GM23248 (cell line): Measurements from ENCODE around the gene MTCL1. TPM values are rescaled to one million over a fixed set of nuclear protein-coding genes. Genes with fewer than 3 reads are reported as not detected.
A peak's percentile ranks its signal among the peaks of the same experiment; 100 is the strongest.

Source experiments
- DNase-seq: peaks from one replicate; pipeline ENCODE4 v3.0.0-alpha.2; 2015
- H2AFZ ChIP-seq: fragments of 200-600 bp; sonication (generic); 2 replicates; pipeline ENCODE4 v1.6.1; 2016; ENCODE audit warnings: antibody characterized with exemption
- H3F3A ChIP-seq: fragments of 200-600 bp; sonication (generic); 2 replicates; pipeline ENCODE4 v1.6.1; 2016; ENCODE audit warnings: mild to moderate bottlenecking, antibody characterized with exemption, mixed run types; ENCODE audit not compliant: insufficient read depth
- H3K27ac ChIP-seq: fragments of 200-600 bp; sonication (generic); 2 replicates; pipeline ENCODE4 v1.5.1; 2016; ENCODE audit warnings: mild to moderate bottlenecking
- H3K27me3 ChIP-seq: fragments of 200-600 bp; sonication (generic); replicated peaks from 2 replicates; pipeline ENCODE4 v1.6.1; 2016; ENCODE audit warnings: mild to moderate bottlenecking; ENCODE audit not compliant: insufficient read depth
- H3K36me3 ChIP-seq: fragments of 200-600 bp; sonication (generic); 2 replicates; pipeline ENCODE4 v1.6.1; 2016; ENCODE audit warnings: low read depth, mild to moderate bottlenecking
- H3K4me1 ChIP-seq: fragments of 200-600 bp; sonication (generic); 2 replicates; pipeline ENCODE4 v1.6.1; 2016; ENCODE audit warnings: mild to moderate bottlenecking; ENCODE audit not compliant: insufficient read depth
- H3K4me2 ChIP-seq: fragments of 200-600 bp; sonication (generic); one replicate; pipeline ENCODE4 v1.6.1; 2016; ENCODE audit warnings: mild to moderate bottlenecking; ENCODE audit not compliant: unreplicated experiment
- H3K4me3 ChIP-seq: fragments of 200-600 bp; sonication (generic); 2 replicates; pipeline ENCODE4 v1.5.1; 2016; ENCODE audit warnings: mild to moderate bottlenecking
- H3K79me2 ChIP-seq: fragments of 200-600 bp; sonication (generic); 2 replicates; pipeline ENCODE4 v1.6.1; 2016; ENCODE audit warnings: mild to moderate bottlenecking; ENCODE audit not compliant: insufficient read depth
- H3K9ac ChIP-seq: fragments of 200-600 bp; sonication (generic); 2 replicates; pipeline ENCODE4 v1.6.1; 2016; ENCODE audit warnings: mild to moderate bottlenecking
- H3K9me2 ChIP-seq: fragments of 200-600 bp; sonication (generic); 2 replicates; pipeline ENCODE4 v1.6.1; 2016; ENCODE audit warnings: mixed run types, mild to moderate bottlenecking, moderate library complexity; ENCODE audit not compliant: insufficient read depth
- H3K9me3 ChIP-seq: fragments of 200-600 bp; sonication (generic); one replicate; pipeline ENCODE4 v1.6.1; 2017; ENCODE audit warnings: low read depth
- H4K20me1 ChIP-seq: fragments of 200-600 bp; sonication (generic); 2 replicates; pipeline ENCODE4 v1.6.0; 2016; ENCODE audit not compliant: insufficient read depth
- EZH2 ChIP-seq: fragments of 200-600 bp; sonication (generic); IDR thresholded peaks from 2 replicates; pipeline ENCODE4 v1.6.1; 2018; ENCODE audit warnings: antibody characterized with exemption, mild to moderate bottlenecking; ENCODE audit not compliant: insufficient read depth, poor library complexity, severe bottlenecking
- EZH2phosphoT487 ChIP-seq: fragments of 200-600 bp; sonication (generic); IDR thresholded peaks from 2 replicates; pipeline ENCODE4 v1.6.1; 2018; ENCODE audit warnings: antibody characterized with exemption, moderate library complexity, mild to moderate bottlenecking, low read depth; ENCODE audit not compliant: insufficient read depth
- WGBS, 2 experiments: methylation state at CpG; one replicate each; pipeline ENCODE4 v1.1.6; 2015 to 2017; ENCODE audit warnings: low lambda C conversion rate in 2 of 2, low coverage in 1 of 2; ENCODE audit errors: missing lambda C conversion rate in 2 of 2; 5-methylcytosine and 5-hydroxymethylcytosine counted together
- in situ Hi-C: fragments of 300-500 bp; cut with MboI; formaldehyde crosslinking; loops from 2 replicates; pipeline ENCODE4 v1.15.0; 2020
- polyA plus RNA-seq: library from polyadenylated mRNA; unstranded; fragments of >200 nt; fragmentation: Nextera tagmentation; extraction: Ambion mirVana; gene quantifications from 2 replicates; pipeline ENCODE4 v1.2.1, GENCODE V29; 2016
- small RNA-seq: library from RNA; depleted of rRNA; stranded (forward); fragments of <200 nt; gene quantifications from one replicate; pipeline ENCODE3, GENCODE V24; 2014; ENCODE audit warnings: low read depth, low replicate concordance
- total RNA-seq: library from RNA; depleted of rRNA; stranded (reverse); fragments of >200 nt; shearing (Covaris generic); gene quantifications from 2 replicates; pipeline ENCODE4 v1.2.3, GENCODE V29; 2014; rRNA removed

The MTCL1 gene
- total and polyA plus RNA-seq, 2 experiments from 2014 or later, result 10.3 to 36.9 TPM

DNA sequence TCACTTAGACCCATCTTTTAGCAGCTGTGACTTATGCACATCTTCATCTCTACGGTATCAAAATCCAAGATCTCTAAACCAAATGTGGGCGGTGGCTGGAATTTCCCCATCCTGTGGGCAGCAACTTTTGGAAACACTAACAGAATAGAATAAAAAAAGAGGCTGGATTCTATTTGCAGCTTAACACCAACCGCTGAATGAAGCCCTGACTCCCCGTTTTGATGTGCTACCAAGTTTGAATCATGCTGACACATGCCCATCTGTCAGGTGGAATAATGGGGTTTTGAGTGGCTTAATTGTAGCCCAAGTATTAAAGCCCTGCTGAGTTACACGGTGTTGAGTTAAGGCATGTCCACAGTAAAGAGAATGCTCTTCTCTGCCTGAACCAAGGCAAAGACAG lies 165.2 kb downstream of the MTCL1 start:
- no peak overlapping the region for H3K9ac ChIP-seq
- H3K27ac ChIP-seq, result no peak overlapping the region
- peak; percentile 51 for DNase-seq
- H4K20me1 ChIP-seq, result no peaks in the 10 kb centered on the region
- H3F3A ChIP-seq, result peaks cover 18% of the 10 kb centered on the region; the same call in 1 of the 2 replicates
- no peak overlapping the region for H2AFZ ChIP-seq
- H3K79me2 ChIP-seq, result no peaks in the 10 kb centered on the region
- in situ Hi-C loops, result no loop called here
- TF ChIP-seq EZH2 (no peak), EZH2phosphoT487 (no peak)
- no peak overlapping the region for H3K4me2 ChIP-seq
- H3K36me3 ChIP-seq, result no peaks in the 10 kb centered on the region
- peaks cover 19% of the 10 kb centered on the region for H3K4me1 ChIP-seq
- no peaks in the 10 kb centered on the region for H3K9me2 ChIP-seq
- no peaks in the 10 kb centered on the region for H3K9me3 ChIP-seq
- 45 to 53% methylated on average over 5 of the region's 5 CpGs for WGBS, 2 experiments
- H3K27me3 ChIP-seq, result no peaks in the 10 kb centered on the region
- no peak overlapping the region for H3K4me3 ChIP-seq

DNA sequence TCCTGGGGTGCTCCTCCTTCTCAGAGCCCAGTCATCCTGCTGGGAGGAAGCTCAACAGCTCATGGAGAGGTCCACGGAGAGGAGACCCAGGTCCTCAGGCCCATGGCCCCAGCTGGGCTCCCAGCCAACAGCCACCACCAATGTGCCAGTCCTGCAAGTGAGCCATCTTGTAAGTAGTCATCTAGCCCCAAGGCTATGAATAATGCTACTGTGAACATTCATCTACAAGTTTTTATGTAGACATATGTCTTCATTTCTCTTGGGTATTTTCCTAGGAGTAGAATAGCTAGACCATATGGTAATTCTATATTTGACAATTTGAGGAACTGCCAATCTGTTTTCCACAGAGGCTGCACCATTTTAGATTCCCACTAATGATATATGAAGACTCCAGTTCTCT lies 166.1 kb downstream of the MTCL1 start:
- H3K36me3 ChIP-seq, result no peaks in the 10 kb centered on the region
- peaks cover 18% of the 10 kb centered on the region; the same call in 1 of the 2 replicates for H3F3A ChIP-seq
- peaks cover 19% of the 10 kb centered on the region for H3K4me1 ChIP-seq
- H3K9me3 ChIP-seq, result no peaks in the 10 kb centered on the region
- WGBS, 2 experiments, result 22 to 27% methylated on average over 1 of the region's 1 CpG
- no peak overlapping the region for H3K4me2 ChIP-seq
- peak; percentile 67 for DNase-seq
- no peaks in the 10 kb centered on the region for H3K9me2 ChIP-seq
- H3K27ac ChIP-seq, result no peak overlapping the region
- TF ChIP-seq EZH2phosphoT487 (no peak), EZH2 (no peak)
- no peaks in the 10 kb centered on the region for H3K79me2 ChIP-seq
- no peaks in the 10 kb centered on the region for H4K20me1 ChIP-seq
- in situ Hi-C loops, result no loop called here
- H3K27me3 ChIP-seq, result no peaks in the 10 kb centered on the region
- H3K9ac ChIP-seq, result no peak overlapping the region
- no peak overlapping the region for H3K4me3 ChIP-seq
- H2AFZ ChIP-seq, result no peak overlapping the region

DNA sequence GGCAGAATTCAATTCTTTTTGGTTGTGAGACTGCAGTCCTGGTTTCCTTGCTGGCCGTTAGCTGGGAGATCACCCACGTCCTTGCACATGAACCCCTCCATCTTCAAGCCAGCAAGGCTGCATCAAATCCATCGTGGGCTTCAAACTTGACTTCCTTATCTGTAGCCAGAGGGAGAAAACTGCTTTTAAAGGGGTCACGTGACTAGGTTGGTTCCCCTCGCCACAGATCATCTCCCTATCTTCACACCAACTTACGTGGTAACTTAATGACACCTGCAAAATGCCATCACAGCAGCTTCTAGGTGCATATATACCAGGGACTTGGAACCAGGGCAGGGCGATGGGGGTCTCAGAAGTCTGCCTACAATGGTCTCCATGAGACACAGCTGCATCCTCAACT lies 169.5 kb downstream of the MTCL1 start:
- Histone ChIP-seq H3K9ac (no peak overlapping the region), H2AFZ (no peak overlapping the region), H3K27ac (no peak overlapping the region), H3F3A (peaks cover 18% of the 10 kb centered on the region; the same call in 1 of the 2 replicates), H3K27me3 (no peaks in the 10 kb centered on the region), H3K9me2 (no peaks in the 10 kb centered on the region), H3K4me2 (no peak overlapping the region), H3K36me3 (no peaks in the 10 kb centered on the region), H4K20me1 (no peaks in the 10 kb centered on the region), H3K4me3 (no peak overlapping the region), H3K4me1 (peaks cover 19% of the 10 kb centered on the region), H3K9me3 (no peaks in the 10 kb centered on the region), H3K79me2 (no peaks in the 10 kb centered on the region)
- DNase-seq, result no peak
- WGBS, 2 experiments, result 62 to 64% methylated on average over 7 of the region's 7 CpGs
- in situ Hi-C loops, result no loop called here
- no peak for TF ChIP-seq EZH2
- no peak for TF ChIP-seq EZH2phosphoT487

- Histone ChIP-seq H3K36me3 (no peaks in the 10 kb centered on the region), H3K9me3 (no peaks in the 10 kb centered on the region), H3K4me3 (no peak overlapping the region), H2AFZ (no peak overlapping the region), H3K79me2 (no peaks in the 10 kb centered on the region), H3K27me3 (no peaks in the 10 kb centered on the region), H3K4me2 (no peak overlapping the region), H3K27ac (no peak overlapping the region), H4K20me1 (no peaks in the 10 kb centered on the region), H3F3A (peaks cover under 1% of the 10 kb centered on the region; the same call in 1 of the 2 replicates), H3K4me1 (peaks cover under 1% of the 10 kb centered on the region; the same call in 1 of the 2 replicates), H3K9ac (no peak overlapping the region), H3K9me2 (no peaks in the 10 kb centered on the region)
- TF ChIP-seq EZH2phosphoT487 (no peak), EZH2 (no peak)
- in situ Hi-C loops, result no loop called here
- 57 to 59% methylated on average over 5 of the region's 5 CpGs for WGBS, 2 experiments
- DNase-seq, result no peak
Measured at GRCh38 chr18:8876887-8877286, 171.5 kb downstream of the MTCL1 start.

DNA sequence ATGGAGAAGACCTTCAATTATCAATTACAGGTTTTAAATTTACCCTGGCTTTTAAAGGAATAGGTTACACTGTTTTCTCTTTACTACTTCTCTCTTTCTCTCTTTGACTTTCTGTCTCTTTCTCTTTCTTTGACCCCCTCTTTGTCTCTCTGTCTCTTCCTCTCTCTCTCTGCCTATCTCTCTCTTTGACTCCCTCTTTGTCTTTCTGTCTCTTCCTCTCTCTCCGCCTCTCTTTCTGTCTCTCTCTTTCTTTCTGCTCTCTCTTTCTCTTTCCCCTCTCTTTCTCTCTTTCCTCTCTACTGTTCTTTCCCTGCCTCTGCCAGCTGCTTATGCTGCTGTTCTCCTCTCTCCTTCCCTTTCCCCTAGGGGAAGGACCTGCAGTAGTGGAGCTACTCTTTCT lies 175.7 kb downstream of the MTCL1 start:
- Histone ChIP-seq H3K79me2 (no peaks in the 10 kb centered on the region), H3K9me2 (no peaks in the 10 kb centered on the region), H2AFZ (no peak overlapping the region), H3K9me3 (no peaks in the 10 kb centered on the region), H3K36me3 (no peaks in the 10 kb centered on the region), H3K27me3 (no peaks in the 10 kb centered on the region), H4K20me1 (no peaks in the 10 kb centered on the region), H3K4me3 (no peak overlapping the region), H3K4me2 (no peak overlapping the region), H3F3A (no peaks in the 10 kb centered on the region), H3K4me1 (no peaks in the 10 kb centered on the region), H3K27ac (no peak overlapping the region), H3K9ac (no peak overlapping the region)
- WGBS, 2 experiments, result 92 to 93% methylated on average over 1 of the region's 1 CpG
- in situ Hi-C loops, result no loop called here
- TF ChIP-seq EZH2phosphoT487 (no peak), EZH2 (no peak)
- DNase-seq, result no peak

Small RNAs within 50 kb of the gene (small RNA-seq; reads per million reads assigned to genes)
- gene RF00019, result not detected

Other genes with a start within 250 kb of the MTCL1 start
- 61.6 and 73.8 TPM in 2 replicates for gene RAB12, start 96.1 kb upstream of the MTCL1 start, total RNA-seq
- gene RAB12, start 96.1 kb upstream of the MTCL1 start, polyA plus RNA-seq, result 4.1 and 4.4 TPM in 2 replicates